Esophagus muscularis mucosa (tissue), 4 donors: ENCODE data around the gene KRT74. TPM values are rescaled to one million over a fixed set of nuclear protein-coding genes. Genes with fewer than 3 reads are reported as not detected.

Source experiments
- DNase-seq: peaks from one replicate; pipeline ENCODE4 v3.0.0-alpha.2; 2017; ENCODE audit errors: extremely low spot score
- H3K27ac ChIP-seq, 4 donors: fragments of 200-600 bp; sonication (generic); replicated peaks in 1 of 4; 1 replicate in 3 of 4; 2 replicates in 1 of 4; pipeline ENCODE4 v1.5.1; 2016 to 2019; ENCODE audit warnings: mild to moderate bottlenecking in 1 of 4
- H3K27me3 ChIP-seq, 4 donors: fragments of 200-600 bp; sonication (generic); one replicate each; pipeline versions ENCODE4 v1.5.1 to v1.6.0; 2016 to 2019
- H3K36me3 ChIP-seq, 4 donors: fragments of 200-600 bp; sonication (generic); one replicate each; pipeline ENCODE4 v1.5.1; 2016 to 2019
- H3K4me1 ChIP-seq, 4 donors: fragments of 200-600 bp; sonication (generic); one replicate each; pipeline ENCODE4 v1.5.1; 2016 to 2019
- H3K4me3 ChIP-seq, 4 donors: fragments of 200-600 bp; sonication (generic); 1 replicate in 2 of 4; 2 replicates in 2 of 4; pipeline ENCODE4 v1.5.1; 2016 to 2019; ENCODE audit warnings: mild to moderate bottlenecking in 4 of 4, moderate library complexity in 1 of 4
- H3K9me3 ChIP-seq, 4 donors: fragments of 200-600 bp; sonication (generic); 1 replicate in 3 of 4; 2 replicates in 1 of 4; pipeline ENCODE4 v1.5.1; 2016 to 2019
- CTCF ChIP-seq, 3 experiments: fragments of 200-600 bp in 2 of 3; fragments of 450-650 bp in 1 of 3; sonication (generic) in 2 of 3; IDR thresholded peaks; one replicate each; pipeline ENCODE4 v1.5.1; 2017 to 2019; ENCODE audit warnings: antibody characterized with exemption in 3 of 3, mild to moderate bottlenecking in 2 of 3, moderate library complexity in 1 of 3
- EP300 ChIP-seq: sonication (generic); formaldehyde crosslinking; IDR thresholded peaks from one replicate; pipeline ENCODE4 v1.6.1; 2017; ENCODE audit warnings: antibody characterized with exemption
- POLR2A ChIP-seq: fragments of 450-650 bp; IDR thresholded peaks from one replicate; pipeline ENCODE4 v1.6.1; 2017; ENCODE audit warnings: antibody characterized with exemption, moderate library complexity, mild to moderate bottlenecking, low read depth
- POLR2AphosphoS5 ChIP-seq, 2 donors: sonication (generic); formaldehyde crosslinking; IDR thresholded peaks; one replicate each; pipeline ENCODE4 v1.6.1; 2017; ENCODE audit warnings: antibody characterized with exemption in 2 of 2
- WGBS: methylation state at CpG from one replicate; pipeline ENCODE4 v1.1.5; 2018; 5-methylcytosine and 5-hydroxymethylcytosine counted together
- intact Hi-C: fragments of 100-400 bp; cut with DNase I; formaldehyde crosslinking; loops from one replicate; pipeline ENCODE4 v1.15.1; 2023
- total RNA-seq, 4 donors: library from RNA; depleted of rRNA; stranded (reverse); fragments of >200 nt; gene quantifications; one replicate each; pipeline versions ENCODE4 v1.1.0 to v1.2.1, GENCODE V29; 2016

Gene KRT74
- total RNA-seq, 4 donors from 2014 or later, result not detected

- DNase-seq, result peak; percentile 87
These were observed 55.8 kb downstream of the KRT74 start for GRCh38 chr12:52517888-52518287.

GRCh38 chr12:52517005-52517835 lies 56.4 kb downstream of the KRT74 start:
- Histone ChIP-seq H3K4me1 (peaks cover 0 to 3% (median 0%) of the 10 kb centered on the region in 4 donors), H3K4me3 (no peak overlapping the region), H3K27ac (no peak overlapping the region), H3K27me3 (peaks cover 0 to 2% (median 0%) of the 10 kb centered on the region in 4 donors), H3K9me3 (no peaks in the 10 kb centered on the region), H3K36me3 (no peaks in the 10 kb centered on the region)
- DNase-seq, result peak; percentile 72
- WGBS, result 93% methylated on average over 14 of the region's 14 CpGs
- TF ChIP-seq POLR2AphosphoS5 (IDR thresholded peaks at IDR 0.05) (no peak), CTCF (IDR thresholded peaks at IDR 0.05) (no peak), EP300 (no peak), POLR2A (no peak)
- intact Hi-C loops, result no loop called here

More at GRCh38 chr12:52517888-52518287, 55.8 kb downstream of the KRT74 start:
- H3K36me3 ChIP-seq, result no peaks in the 10 kb centered on the region
- H3K4me3 ChIP-seq, result no peak overlapping the region
- H3K9me3 ChIP-seq, result no peaks in the 10 kb centered on the region
- H3K27ac ChIP-seq, result no peak overlapping the region
- TF ChIP-seq EP300 (no peak), POLR2AphosphoS5 (IDR thresholded peaks at IDR 0.05) (no peak), CTCF (IDR thresholded peaks at IDR 0.05) (no peak), POLR2A (no peak)
- no peaks in the 10 kb centered on the region for H3K27me3 ChIP-seq
- 98% methylated on average over 5 of the region's 5 CpGs for WGBS
- intact Hi-C loops, result no loop called here
- peaks cover 0 to 7% (median 0%) of the 10 kb centered on the region in 4 donors for H3K4me1 ChIP-seq

DNA sequence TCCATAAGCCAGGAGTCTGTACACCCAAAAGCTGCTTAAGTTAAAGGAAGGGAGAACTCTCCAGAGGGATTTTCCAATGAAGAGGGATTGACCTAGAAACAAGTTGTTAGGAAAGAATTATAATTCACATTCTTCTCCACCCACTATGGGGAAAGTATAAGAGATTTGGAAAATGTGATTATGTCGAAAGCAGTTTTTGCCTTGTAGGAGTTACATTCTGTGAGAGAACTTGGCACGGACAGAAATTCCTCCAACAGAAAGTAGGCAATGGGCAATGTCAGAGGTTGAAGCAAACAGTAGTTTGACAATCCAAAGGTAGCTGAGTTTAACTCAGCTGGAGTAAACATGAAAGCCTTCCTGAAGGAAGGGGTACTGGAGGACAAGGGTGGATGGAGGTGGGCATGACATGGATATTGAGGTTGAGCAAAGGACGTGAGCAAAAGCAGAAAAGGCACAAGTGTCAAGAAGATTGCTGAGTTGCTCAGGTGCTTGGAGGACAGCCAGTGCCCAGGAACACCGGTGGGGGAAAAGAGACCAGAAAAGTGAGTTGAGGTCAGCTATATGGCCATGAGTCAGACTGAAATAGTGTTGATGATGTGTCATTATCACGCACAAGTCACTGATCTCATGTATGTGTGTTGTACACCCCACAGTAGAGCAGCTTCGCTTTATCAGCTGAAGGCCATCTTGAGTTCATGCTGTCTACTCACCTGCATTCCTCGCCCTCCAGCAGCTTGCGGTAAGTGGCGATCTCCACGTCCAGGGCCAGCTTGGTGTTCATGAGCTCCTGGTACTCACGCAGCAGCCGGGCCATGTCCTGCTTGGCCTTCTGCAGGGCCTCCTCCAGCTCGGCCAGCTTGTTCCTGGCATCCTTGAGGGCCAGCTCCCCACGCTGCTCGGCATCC lies 57.5 kb downstream of the KRT74 start:
- TF ChIP-seq POLR2AphosphoS5 (IDR thresholded peaks at IDR 0.05) (no peak), POLR2A (no peak), CTCF (IDR thresholded peaks at IDR 0.05) (no peak), EP300 (no peak)
- Histone ChIP-seq H3K9me3 (no peaks in the 10 kb centered on the region), H3K4me3 (no peak overlapping the region), H3K36me3 (no peaks in the 10 kb centered on the region), H3K4me1 (no peaks in the 10 kb centered on the region), H3K27ac (no peak overlapping the region), H3K27me3 (peaks cover 0 to 8% (median 0%) of the 10 kb centered on the region in 4 donors)
- peak; percentile 89 for DNase-seq
- 83% methylated on average over 15 of the region's 15 CpGs for WGBS
- intact Hi-C loops, result no loop called here

Other genes starting within 250 kb of the KRT74 start
- not detected for gene KRT85, start 206.4 kb downstream of the KRT74 start, total RNA-seq
- not detected for gene KRT84, start 188.2 kb downstream of the KRT74 start, total RNA-seq
- gene KRT82, start 167.5 kb downstream of the KRT74 start, total RNA-seq, result not detected
- gene KRT75, start 139.5 kb downstream of the KRT74 start, total RNA-seq, result not detected
- not detected for gene KRT6B, start 121.7 kb downstream of the KRT74 start, total RNA-seq
- not detected for gene KRT6C, start 100.0 kb downstream of the KRT74 start, total RNA-seq
- 1 to 10 TPM in 1 of 4 donors, not detected in 3; 5.4 TPM for gene KRT6A, start 80.6 kb downstream of the KRT74 start, total RNA-seq
- gene KRT5, start 53.4 kb downstream of the KRT74 start, total RNA-seq, result 1 to 10 TPM in 1 of 4 donors, under 1 TPM in 1, not detected in 2; 0.46 to 1.2 TPM
- not detected for gene KRT71, start 20.7 kb downstream of the KRT74 start, total RNA-seq
- gene KRT72, start 27.6 kb upstream of the KRT74 start, total RNA-seq, result not detected
- gene KRT73, start 44.7 kb upstream of the KRT74 start, total RNA-seq, result not detected
- not detected for gene KRT2, start 78.4 kb upstream of the KRT74 start, total RNA-seq
- gene KRT1, start 106.6 kb upstream of the KRT74 start, total RNA-seq, result not detected
- gene KRT77, start 129.7 kb upstream of the KRT74 start, total RNA-seq, result not detected
- gene KRT76, start 203.5 kb upstream of the KRT74 start, total RNA-seq, result not detected
- not detected for gene KRT3, start 222.3 kb upstream of the KRT74 start, total RNA-seq
- 1 to 10 TPM in 1 of 4 donors, under 1 TPM in 3; 0.13 to 5.4 (median 0.20) TPM for gene KRT4, start 240.3 kb upstream of the KRT74 start, total RNA-seq